GM18499 (cell line): ENCODE results near the gene ZFPL1.

Experiments used
- ATAC-seq: cut with Tn5 transposase; IDR thresholded peaks from one replicate; pipeline ENCODE4 v1.9.1; 2021; ENCODE audit warnings: moderate number of reproducible peaks; ENCODE audit not compliant: insufficient read depth, unreplicated experiment

The ZFPL1 gene

GRCh38 chr11:65083834-65084597, at the start of gene ZFPL1, which contains the start of gene CDCA5:
Gene ZFPL1 (plus strand): TSS chr11:65084222. CDS start chr11:65084699, 477 bp downstream.
Gene CDCA5 (minus strand): TSS chr11:65084040. CDS start chr11:65083978, 62 bp downstream.
- peak; percentile 57 for ATAC-seq

- ATAC-seq = no peak
Measured at GRCh38 chr11:65034423-65034822, 49.6 kb upstream of the ZFPL1 start.

- ATAC-seq = no peak
Measured at GRCh38 chr11:65035579-65035978, 48.4 kb upstream of the ZFPL1 start.

- no peak for ATAC-seq
Measured at GRCh38 chr11:65036931-65037330, 47.1 kb upstream of the ZFPL1 start.

- ATAC-seq = no peak
Measured at GRCh38 chr11:65040520-65040846, 43.5 kb upstream of the ZFPL1 start.

- ATAC-seq = peak; percentile 81
Measured at GRCh38 chr11:65040847-65041622, 43.0 kb upstream of the ZFPL1 start, which contains the start of gene SAC3D1. Gene SAC3D1 (plus strand): TSS chr11:65041210. CDS start chr11:65041293, 83 bp downstream.

GRCh38 chr11:65042891-65043290, 41.1 kb upstream of the ZFPL1 start:
- no peak for ATAC-seq

- no peak for ATAC-seq
Measured at GRCh38 chr11:65043881-65044501, 40.0 kb upstream of the ZFPL1 start.

- no peak for ATAC-seq
Measured at GRCh38 chr11:65045061-65045460, 39.0 kb upstream of the ZFPL1 start.

- no peak for ATAC-seq
Measured at GRCh38 chr11:65045728-65046127, 38.3 kb upstream of the ZFPL1 start.

GRCh38 chr11:65047581-65048422, 36.2 kb upstream of the ZFPL1 start:
- ATAC-seq = no peak

- ATAC-seq = no peak
Measured at GRCh38 chr11:65051398-65051858, 32.6 kb upstream of the ZFPL1 start.

- no peak for ATAC-seq
Measured at GRCh38 chr11:65053827-65054508, 30.1 kb upstream of the ZFPL1 start.

- ATAC-seq = no peak
Measured at GRCh38 chr11:65055538-65055937, 28.5 kb upstream of the ZFPL1 start.

GRCh38 chr11:65056999-65057398, 27.0 kb upstream of the ZFPL1 start:
- no peak for ATAC-seq

GRCh38 chr11:65057526-65057925, 26.5 kb upstream of the ZFPL1 start:
- no peak for ATAC-seq

- no peak for ATAC-seq
Measured at GRCh38 chr11:65058012-65058411, 26.0 kb upstream of the ZFPL1 start.

GRCh38 chr11:65058419-65059054, 25.5 kb upstream of the ZFPL1 start, which contains the start of gene NAALADL1:
Gene NAALADL1 (minus strand): TSS chr11:65058553. CDS start chr11:65058521, 32 bp downstream.
- no peak for ATAC-seq

GRCh38 chr11:65059523-65059922, 24.5 kb upstream of the ZFPL1 start:
- no peak for ATAC-seq
